BLaER1 treated with 17β-estradiol and CSF1 and Interleukin-3, amounts not matched to agents 10 nM and 100 nM (cell line): ENCODE data around the gene CDK17.

ENCODE experiments used
- H3K27ac ChIP-seq, 11 experiments: shearing (Covaris generic); formaldehyde crosslinking; 2 replicates each; pipeline ENCODE4 v1.8.1; 2022
- H3K27me3 ChIP-seq, 11 experiments: shearing (Covaris generic); formaldehyde crosslinking; 2 replicates each; pipeline ENCODE4 v1.8.1; 2022
- H3K36me3 ChIP-seq, 11 experiments: shearing (Covaris generic); formaldehyde crosslinking; 2 replicates each; pipeline ENCODE4 v1.8.1; 2022
- H3K4me1 ChIP-seq, 10 experiments: shearing (Covaris generic); formaldehyde crosslinking; 2 replicates each; pipeline ENCODE4 v1.8.1; 2022
- H3K4me2 ChIP-seq, 11 experiments: shearing (Covaris generic); formaldehyde crosslinking; 2 replicates each; pipeline ENCODE4 v1.8.1; 2022
- H3K4me3 ChIP-seq, 10 experiments: shearing (Covaris generic); formaldehyde crosslinking; 2 replicates each; pipeline ENCODE4 v1.8.1; 2022
- H3K9ac ChIP-seq, 11 experiments: shearing (Covaris generic); formaldehyde crosslinking; 2 replicates each; pipeline ENCODE4 v1.8.1; 2022
- H3K9me3 ChIP-seq, 11 experiments: shearing (Covaris generic); formaldehyde crosslinking; replicated peaks in 1 of 11; 2 replicates each; pipeline ENCODE4 v1.8.1; 2022
- H4K20me1 ChIP-seq, 11 experiments: shearing (Covaris generic); formaldehyde crosslinking; 2 replicates each; pipeline ENCODE4 v1.8.1; 2022
- Cebpa-rat ChIP-seq, 11 experiments: shearing (Covaris generic); IDR thresholded peaks; 2 replicates each; pipeline ENCODE4 v1.8.1; 2022

The CDK17 gene

GRCh38 chr12:96285158-96285557, 115.1 kb downstream of the CDK17 start:
- H3K27me3 ChIP-seq = no peaks in the 10 kb centered on the region
- H4K20me1 ChIP-seq = 0 out of 22 replicates have a peak, but pooled peaks cover 0 to 2% (median 0%) of the 10 kb centered on the region in 11 experiments
- H3K9ac ChIP-seq = no peak overlapping the region
- TF ChIP-seq Cebpa-rat (IDR thresholded peaks at IDR 0.05) = no peak
- no peak overlapping the region for H3K27ac ChIP-seq
- H3K4me1 ChIP-seq = no peaks in the 10 kb centered on the region
- H3K9me3 ChIP-seq = no peaks in the 10 kb centered on the region
- no peak overlapping the region for H3K4me3 ChIP-seq
- peaks cover 95 to 100% (median 99%) of the 10 kb centered on the region in 11 experiments for H3K36me3 ChIP-seq
- no peak overlapping the region for H3K4me2 ChIP-seq

GRCh38 chr12:96274331-96274730, 125.9 kb downstream of the CDK17 start:
- no peak for TF ChIP-seq Cebpa-rat (IDR thresholded peaks at IDR 0.05)
- Histone ChIP-seq H3K4me2 (no peak overlapping the region), H3K4me3 (no peak overlapping the region), H3K4me1 (no peaks in the 10 kb centered on the region), H3K9ac (no peak overlapping the region), H4K20me1 (peaks cover 0 to 33% (median 8%) of the 10 kb centered on the region in 11 experiments; a peak in 7 of 22 replicates), H3K27ac (no peak overlapping the region), H3K9me3 (no peaks in the 10 kb centered on the region), H3K27me3 (no peaks in the 10 kb centered on the region), H3K36me3 (peaks cover 60 to 94% (median 78%) of the 10 kb centered on the region in 11 experiments)

DNA sequence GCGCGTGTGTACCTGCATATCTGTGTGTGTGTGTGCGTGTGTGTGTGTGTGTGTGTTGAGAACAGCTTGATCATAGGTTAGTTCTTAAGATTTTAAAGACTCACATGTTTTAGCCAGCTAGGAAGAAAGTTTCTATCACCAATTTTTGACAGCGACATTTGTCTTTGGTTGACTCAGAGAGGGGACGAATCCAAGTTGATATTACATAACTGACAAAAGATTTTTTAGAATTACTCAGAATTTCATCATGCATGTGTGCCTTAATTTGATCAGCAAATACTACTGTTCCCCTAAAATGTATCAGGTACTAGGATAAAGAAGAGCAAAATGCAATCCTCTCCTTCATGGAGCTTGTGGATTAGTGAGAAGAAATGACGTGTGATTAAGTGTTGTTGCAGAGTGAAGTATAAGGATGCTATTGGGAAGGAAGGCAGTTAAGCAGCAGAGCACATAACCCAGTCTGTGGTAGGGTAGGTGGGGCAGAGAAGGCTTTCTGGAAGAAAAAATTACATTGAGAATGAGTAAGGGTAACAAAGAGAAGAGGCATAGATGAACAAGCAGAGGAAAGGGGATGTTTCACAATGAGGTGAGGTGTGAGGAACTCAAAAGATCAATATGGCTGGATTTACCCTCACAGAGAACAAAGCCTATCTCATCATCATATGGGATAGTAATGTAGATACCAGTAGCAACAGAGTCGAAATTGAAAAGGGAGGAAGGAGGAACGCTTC, 128.6 kb downstream of the CDK17 start:
- H3K9me3 ChIP-seq = no peaks in the 10 kb centered on the region
- no peak overlapping the region for H3K27ac ChIP-seq
- H3K9ac ChIP-seq = no peak overlapping the region
- peaks cover 0 to 60% (median 8%) of the 10 kb centered on the region in 11 experiments; a peak in 10 of 22 replicates for H4K20me1 ChIP-seq
- H3K36me3 ChIP-seq = peaks cover 61 to 97% (median 81%) of the 10 kb centered on the region in 11 experiments
- TF ChIP-seq Cebpa-rat (IDR thresholded peaks at IDR 0.05) = no peak
- no peaks in the 10 kb centered on the region for H3K27me3 ChIP-seq
- no peaks in the 10 kb centered on the region for H3K4me1 ChIP-seq
- no peak overlapping the region for H3K4me2 ChIP-seq
- no peak overlapping the region for H3K4me3 ChIP-seq

GRCh38 chr12:96266238-96266637, 134.0 kb downstream of the CDK17 start:
- no peak for TF ChIP-seq Cebpa-rat (IDR thresholded peaks at IDR 0.05)
- H3K9me3 ChIP-seq = no peaks in the 10 kb centered on the region
- peaks cover 11 to 96% (median 31%) of the 10 kb centered on the region in 11 experiments; a peak in 18 of 22 replicates for H4K20me1 ChIP-seq
- H3K4me1 ChIP-seq = no peaks in the 10 kb centered on the region
- H3K27me3 ChIP-seq = no peaks in the 10 kb centered on the region
- H3K4me2 ChIP-seq = no peak overlapping the region
- H3K4me3 ChIP-seq = no peak overlapping the region
- H3K9ac ChIP-seq = no peak overlapping the region
- peaks cover 72 to 100% (median 96%) of the 10 kb centered on the region in 11 experiments for H3K36me3 ChIP-seq
- no peak overlapping the region for H3K27ac ChIP-seq

DNA sequence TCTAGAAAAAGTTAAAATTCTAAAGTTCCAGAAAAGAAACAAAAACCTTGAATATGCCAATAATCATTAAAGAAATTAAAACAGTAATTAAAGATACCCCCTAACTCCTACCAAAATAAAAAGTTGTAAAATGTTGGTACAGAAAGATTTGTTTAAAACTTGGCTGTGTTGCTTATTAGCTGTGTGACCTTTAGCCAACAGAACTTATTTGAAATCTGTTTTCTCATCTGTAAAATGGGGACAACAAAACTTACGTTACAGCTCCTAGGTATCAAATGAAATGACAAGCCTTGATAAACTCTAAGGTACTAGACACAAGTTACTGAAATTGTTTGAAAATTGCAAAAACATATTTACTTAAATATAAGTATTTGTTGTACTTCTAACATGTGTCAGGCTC, 134.4 kb downstream of the CDK17 start:
- Histone ChIP-seq H3K27me3 (no peaks in the 10 kb centered on the region), H3K4me2 (no peak overlapping the region), H3K9me3 (no peaks in the 10 kb centered on the region), H4K20me1 (peaks cover 11 to 99% (median 34%) of the 10 kb centered on the region in 11 experiments; a peak in 18 of 22 replicates), H3K9ac (no peak overlapping the region), H3K4me1 (no peaks in the 10 kb centered on the region), H3K4me3 (no peak overlapping the region), H3K36me3 (peaks cover 72 to 100% (median 96%) of the 10 kb centered on the region in 11 experiments), H3K27ac (no peak overlapping the region)
- no peak for TF ChIP-seq Cebpa-rat (IDR thresholded peaks at IDR 0.05)

GRCh38 chr12:96265400-96265799, 134.8 kb downstream of the CDK17 start:
- Histone ChIP-seq H3K36me3 (peaks cover 72 to 100% (median 96%) of the 10 kb centered on the region in 11 experiments), H4K20me1 (peaks cover 11 to 99% (median 38%) of the 10 kb centered on the region in 11 experiments; a peak in 19 of 22 replicates), H3K4me3 (no peak overlapping the region), H3K27ac (no peak overlapping the region), H3K9ac (no peak overlapping the region), H3K27me3 (no peaks in the 10 kb centered on the region), H3K4me2 (no peak overlapping the region), H3K9me3 (no peaks in the 10 kb centered on the region), H3K4me1 (no peaks in the 10 kb centered on the region)
- no peak for TF ChIP-seq Cebpa-rat (IDR thresholded peaks at IDR 0.05)

DNA sequence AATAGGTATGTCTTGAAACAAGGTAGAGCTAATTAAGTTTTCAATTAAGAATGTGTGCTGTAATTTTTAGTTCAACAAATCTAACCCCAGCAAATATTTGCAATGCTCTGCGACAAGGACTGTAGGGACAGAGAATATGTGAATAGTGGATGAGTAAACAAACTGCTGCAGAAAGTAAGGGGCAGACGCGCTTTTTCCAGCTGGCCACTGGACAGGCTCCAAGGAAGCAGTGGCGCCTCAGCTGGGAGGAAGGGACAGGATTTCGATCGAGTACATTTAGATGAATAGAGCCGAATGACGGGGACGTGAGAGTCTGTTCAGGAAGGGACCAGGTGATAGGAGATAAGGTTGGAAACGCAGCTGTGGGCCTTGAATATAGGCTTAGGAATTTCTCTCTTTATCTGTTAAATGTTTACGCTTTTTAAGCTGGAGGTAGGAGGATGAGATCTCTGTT, 136.8 kb downstream of the CDK17 start:
- Histone ChIP-seq H3K9me3 (no peaks in the 10 kb centered on the region), H3K36me3 (peaks cover 77 to 100% (median 96%) of the 10 kb centered on the region in 11 experiments), H3K27me3 (no peaks in the 10 kb centered on the region), H3K4me3 (no peak overlapping the region), H3K27ac (no peak overlapping the region), H3K4me2 (no peak overlapping the region), H4K20me1 (peaks cover 25 to 98% (median 56%) of the 10 kb centered on the region in 11 experiments; a peak in 21 of 22 replicates), H3K9ac (no peak overlapping the region), H3K4me1 (peaks cover 0 to 1% (median 0%) of the 10 kb centered on the region in 10 experiments; a peak in 1 of 20 replicates)
- no peak for TF ChIP-seq Cebpa-rat (IDR thresholded peaks at IDR 0.05)

DNA sequence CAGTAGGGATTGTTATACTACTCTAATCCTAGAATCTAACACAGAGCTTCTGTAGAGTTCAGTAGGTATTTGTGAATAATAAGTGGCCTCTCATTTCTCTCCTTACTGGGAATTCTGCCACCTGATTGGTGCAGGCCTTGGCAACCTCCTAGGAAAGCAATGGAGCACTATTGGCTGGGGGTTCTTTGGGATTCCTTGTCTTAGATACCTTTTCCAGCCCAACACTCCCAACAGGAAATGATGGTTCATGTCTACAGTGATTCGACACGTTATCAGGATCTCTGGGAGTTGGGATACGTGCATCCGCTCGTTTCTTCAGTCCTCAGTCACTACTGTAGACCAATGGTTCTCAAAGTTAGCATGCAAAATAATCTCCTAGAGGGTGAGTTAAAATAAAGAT, 138.7 kb downstream of the CDK17 start:
- no peak overlapping the region for H3K27ac ChIP-seq
- no peak overlapping the region for H3K9ac ChIP-seq
- H3K4me1 ChIP-seq = peaks cover 0 to 8% (median 0%) of the 10 kb centered on the region in 10 experiments; a peak in 2 of 20 replicates
- no peaks in the 10 kb centered on the region for H3K27me3 ChIP-seq
- no peak overlapping the region for H3K4me3 ChIP-seq
- no peak overlapping the region for H3K4me2 ChIP-seq
- peaks cover 44 to 99% (median 75%) of the 10 kb centered on the region in 11 experiments; a peak in 20 of 22 replicates for H4K20me1 ChIP-seq
- H3K36me3 ChIP-seq = peaks cover 75 to 100% (median 96%) of the 10 kb centered on the region in 11 experiments
- TF ChIP-seq Cebpa-rat (IDR thresholded peaks at IDR 0.05) = no peak
- no peaks in the 10 kb centered on the region for H3K9me3 ChIP-seq

- Histone ChIP-seq H3K4me1 (peaks cover 0 to 8% (median 0%) of the 10 kb centered on the region in 10 experiments; a peak in 2 of 20 replicates), H3K9ac (no peak overlapping the region), H3K27ac (no peak overlapping the region), H3K4me3 (no peak overlapping the region), H3K36me3 (peaks cover 75 to 100% (median 98%) of the 10 kb centered on the region in 11 experiments), H3K4me2 (no peak overlapping the region), H3K9me3 (no peaks in the 10 kb centered on the region), H3K27me3 (no peaks in the 10 kb centered on the region), H4K20me1 (peaks cover 49 to 100% (median 84%) of the 10 kb centered on the region in 11 experiments; a peak in 20 of 22 replicates)
- no peak for TF ChIP-seq Cebpa-rat (IDR thresholded peaks at IDR 0.05)
Observed at GRCh38 chr12:96260644-96261043, 139.6 kb downstream of the CDK17 start.
